Astrocyte (in vitro differentiated cells and primary cell): Measurements from ENCODE around the gene PSD. TPM values are rescaled to one million over a fixed set of nuclear protein-coding genes. Genes with fewer than 3 reads are reported as not detected.
A peak's percentile ranks its signal among the peaks of the same experiment; 100 is the strongest.

Experiments
- DNase-seq: peaks from one replicate; pipeline ENCODE4 v3.0.0-alpha.2; 2010; ENCODE audit warnings: low read depth
- FAIRE-seq: peaks from 2 replicates; lab custom pipeline; 2011; peaks lifted over from hg19 to GRCh38; lab: Jason Lieb, UNC
- H2AFZ ChIP-seq: 2 replicates; pipeline ENCODE4 v1.6.0; 2012; ENCODE audit warnings: low read depth, low read length, inconsistent platforms
- H3K27ac ChIP-seq: 2 replicates; pipeline ENCODE4 v1.5.1; 2011; ENCODE audit warnings: low read depth, low read length, inconsistent platforms
- H3K27me3 ChIP-seq: 2 replicates; pipeline ENCODE4 v1.6.0; 2011; ENCODE audit warnings: low read length, inconsistent platforms; ENCODE audit not compliant: insufficient read depth
- H3K36me3 ChIP-seq: 2 replicates; pipeline ENCODE4 v1.5.1; 2011; ENCODE audit warnings: low read length, inconsistent platforms; ENCODE audit not compliant: insufficient read depth
- H3K4me1 ChIP-seq: 2 replicates; pipeline ENCODE4 v1.5.1; 2011; ENCODE audit warnings: low read length, inconsistent platforms; ENCODE audit not compliant: insufficient read depth
- H3K4me2 ChIP-seq: 2 replicates; pipeline ENCODE4 v1.6.0; 2012; ENCODE audit warnings: low read length, inconsistent platforms
- H3K4me3 ChIP-seq: 2 replicates; pipeline ENCODE4 v1.5.1; 2011; ENCODE audit warnings: low read depth, mild to moderate bottlenecking, low read length, inconsistent platforms; ENCODE audit not compliant: insufficient read depth
- H3K79me2 ChIP-seq: 2 replicates; pipeline ENCODE4 v1.6.0; 2012; ENCODE audit warnings: mild to moderate bottlenecking, low read length, inconsistent platforms; ENCODE audit not compliant: insufficient read depth
- H3K9ac ChIP-seq: 2 replicates; pipeline ENCODE4 v1.6.0; 2012; ENCODE audit warnings: mild to moderate bottlenecking, low read length, inconsistent platforms
- H3K9me3 ChIP-seq: 2 replicates; pipeline ENCODE4 v1.5.1; 2012; ENCODE audit warnings: low read depth, mild to moderate bottlenecking, low read length, inconsistent platforms; ENCODE audit not compliant: insufficient read depth
- H4K20me1 ChIP-seq: 2 replicates; pipeline ENCODE4 v1.6.0; 2012; ENCODE audit warnings: low read length, inconsistent platforms; ENCODE audit not compliant: insufficient read depth
- H3K27ac Mint-ChIP-seq: one replicate; pipeline ENCODE4 v1.8.0; 2021; ENCODE audit warnings: mild to moderate bottlenecking, mixed read lengths; ENCODE audit not compliant: unreplicated experiment
- H3K27me3 Mint-ChIP-seq: one replicate; pipeline ENCODE4 v1.8.0; 2021; ENCODE audit warnings: low read depth, mixed read lengths; ENCODE audit not compliant: unreplicated experiment
- H3K36me3 Mint-ChIP-seq: one replicate; pipeline ENCODE4 v1.8.0; 2021; ENCODE audit warnings: low read depth, mixed read lengths; ENCODE audit not compliant: unreplicated experiment
- H3K4me1 Mint-ChIP-seq: one replicate; pipeline ENCODE4 v1.8.0; 2021; ENCODE audit warnings: low read depth, mixed read lengths; ENCODE audit not compliant: unreplicated experiment
- H3K4me3 Mint-ChIP-seq: one replicate; pipeline ENCODE4 v1.8.0; 2021; ENCODE audit warnings: mild to moderate bottlenecking, moderate library complexity, mixed read lengths; ENCODE audit not compliant: unreplicated experiment
- H3K9me3 Mint-ChIP-seq: one replicate; pipeline ENCODE4 v1.8.0; 2021; ENCODE audit warnings: mild to moderate bottlenecking, mixed read lengths; ENCODE audit not compliant: unreplicated experiment
- CTCF ChIP-seq: IDR thresholded peaks from 2 replicates; pipeline ENCODE4 v1.5.1; 2011; ENCODE audit warnings: low read depth, mild to moderate bottlenecking, inconsistent platforms, low read length, moderate library complexity; ENCODE audit not compliant: insufficient read depth
- EZH2 ChIP-seq: IDR thresholded peaks from 2 replicates; pipeline ENCODE4 v1.6.1; 2012; ENCODE audit warnings: mild to moderate bottlenecking, low read length, inconsistent platforms; ENCODE audit not compliant: insufficient read depth
- total RNA-seq: library from RNA; stranded (reverse); gene quantifications from 2 replicates; pipeline ENCODE4 v1.2.1, GENCODE V29; 2021

The PSD gene
- total RNA-seq, 1 donor from 2014 or later: 8.8 TPM

- no peak overlapping the region for H3K4me2 ChIP-seq
- H3K9me3 ChIP-seq: no peaks in the 10 kb centered on the region
- no peak overlapping the region for H2AFZ ChIP-seq
- no peaks in the 10 kb centered on the region for H3K79me2 ChIP-seq
- H3K9ac ChIP-seq: no peak overlapping the region
- H3K4me3 ChIP-seq: no peak overlapping the region
- no peaks in the 10 kb centered on the region for H3K36me3 ChIP-seq
- Mint-ChIP-seq H3K27me3 (peaks cover 34% of the 10 kb centered on the region), H3K27ac (no peak overlapping the region), H3K4me3 (no peak overlapping the region), H3K4me1 (peaks cover 12% of the 10 kb centered on the region), H3K9me3 (no peaks in the 10 kb centered on the region), H3K36me3 (peaks cover 3% of the 10 kb centered on the region)
- no peak for TF ChIP-seq EZH2
- no peak for TF ChIP-seq CTCF
- H3K27me3 ChIP-seq: peaks cover 21% of the 10 kb centered on the region
- H3K4me1 ChIP-seq: peaks cover 3% of the 10 kb centered on the region
- no peak overlapping the region for H3K27ac ChIP-seq
- H4K20me1 ChIP-seq: peaks cover 9% of the 10 kb centered on the region
- DNase-seq: no peak
- no peak for FAIRE-seq
Observed at GRCh38 chr10:102412293-102412692, 6.3 kb downstream of the PSD start.

- no peak overlapping the region for H3K4me3 ChIP-seq
- no peak overlapping the region for H3K9ac ChIP-seq
- DNase-seq (no peak), FAIRE-seq (no peak)
- Mint-ChIP-seq H3K36me3 (peaks cover 3% of the 10 kb centered on the region), H3K4me3 (peak overlapping the region; percentile 70), H3K27ac (no peak overlapping the region), H3K4me1 (peaks cover 12% of the 10 kb centered on the region), H3K27me3 (peaks cover 29% of the 10 kb centered on the region), H3K9me3 (no peaks in the 10 kb centered on the region)
- H3K36me3 ChIP-seq: no peaks in the 10 kb centered on the region
- H3K4me1 ChIP-seq: peaks cover 3% of the 10 kb centered on the region
- no peaks in the 10 kb centered on the region for H3K9me3 ChIP-seq
- H3K27ac ChIP-seq: no peak overlapping the region
- H2AFZ ChIP-seq: no peak overlapping the region
- H3K79me2 ChIP-seq: no peaks in the 10 kb centered on the region
- H3K27me3 ChIP-seq: peaks cover 20% of the 10 kb centered on the region
- peaks cover 9% of the 10 kb centered on the region for H4K20me1 ChIP-seq
- no peak for TF ChIP-seq CTCF
- no peak for TF ChIP-seq EZH2
- H3K4me2 ChIP-seq: peak overlapping the region; percentile 87
Observed at GRCh38 chr10:102411341-102412255, 7.0 kb downstream of the PSD start.
